ENCODE results near the gene KCNAB1. TPM values are rescaled to one million over a fixed set of nuclear protein-coding genes. Genes with fewer than 3 reads are reported as not detected.
A peak's percentile ranks its signal among the peaks of the same experiment; 100 is the strongest.

KCNAB1 gene
- total RNA-seq, 1 experiment from 2014 or later: not detected

DNA sequence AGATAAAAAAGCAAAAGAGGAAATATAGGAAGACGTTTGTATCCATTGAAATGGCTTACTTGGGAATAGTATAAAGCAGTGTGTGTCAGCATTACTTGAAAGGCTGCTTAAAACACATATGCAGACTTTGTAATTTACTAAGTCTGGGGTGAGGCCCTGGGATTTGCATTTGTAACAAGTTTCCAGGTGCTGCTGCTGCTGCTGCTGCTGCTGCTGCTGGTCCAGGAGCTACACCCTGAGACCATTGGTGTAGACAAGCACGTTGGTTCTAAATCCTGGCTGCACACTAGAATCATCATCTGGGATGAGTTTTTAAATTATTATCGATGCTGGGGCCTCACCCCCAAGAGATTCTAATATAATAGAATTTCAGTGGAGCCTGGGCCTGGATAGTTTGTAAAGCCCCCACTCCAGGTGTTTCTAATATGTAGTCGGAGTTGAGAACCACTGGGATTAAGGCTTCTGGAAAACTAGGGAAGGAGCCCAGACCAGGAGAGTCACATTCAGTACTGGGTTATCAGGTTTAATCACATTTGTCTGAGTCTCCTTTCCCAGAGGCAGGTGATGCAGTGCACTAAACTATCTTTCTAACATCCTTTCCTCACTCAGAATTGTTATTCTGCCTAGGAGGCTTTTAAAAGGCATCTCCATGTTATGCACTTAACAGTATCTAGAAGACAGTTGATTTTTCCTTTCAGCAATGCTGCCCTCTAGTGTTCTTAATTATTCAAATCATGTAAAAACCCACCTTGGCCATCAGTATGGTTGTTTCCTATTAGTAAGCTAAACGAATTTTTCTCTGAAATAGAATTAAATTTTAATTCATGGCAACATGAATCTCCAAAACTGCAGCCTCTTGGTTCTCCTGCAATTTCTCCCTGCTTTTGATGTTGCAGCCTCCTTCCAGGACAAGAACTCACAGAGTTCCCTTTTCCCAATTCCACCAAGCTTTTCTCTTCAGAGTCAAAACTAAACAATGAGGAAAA lies 389.1 kb downstream of the KCNAB1 start:
- ChIA-PET RAD21 (ENCODE audit: low non-redundant PET in 1 of 2, low total read pairs in 2 of 2, uncharacterized antibody in 2 of 2, unreplicated experiment in 2 of 2) (interaction anchor here (0.7 to 1.4 kb wide), 6 partner anchors 10 to 359 kb away, joined by 3 to 5 read pairs (median 3); no protein-coding TSS in a partner anchor), CTCF (interaction anchor here (0.5 to 3.7 kb wide), 26 partner anchors 11 to 628 kb away, joined by 3 to 62 read pairs (median 4); no protein-coding TSS in a partner anchor), POLR2A (no interaction called here)
- Histone ChIP-seq H3K36me3 (ENCODE audit: control insufficient read depth in 1 of 2, insufficient read depth in 2 of 2, low read length in 2 of 2) (no peaks in the 10 kb centered on the region), H3K79me2 (ENCODE audit: insufficient read depth, low read length) (no peaks in the 10 kb centered on the region), H3K27me3 (ENCODE audit: insufficient read depth, low read length) (no peaks in the 10 kb centered on the region), H3K4me2 (ENCODE audit: low read length) (no peak overlapping the region), H3K9me3 (ENCODE audit: control insufficient read depth in 1 of 2, insufficient read depth in 1 of 2, low read depth in 1 of 2, low read length in 2 of 2) (no peaks in the 10 kb centered on the region), H4K20me1 (ENCODE audit: insufficient read depth) (no peaks in the 10 kb centered on the region), H3K27ac (ENCODE audit: low read depth, low read length) (no peak overlapping the region), H3K4me1 (ENCODE audit: control insufficient read depth in 1 of 2, insufficient read depth in 2 of 2, low read length in 2 of 2) (peaks cover 4 to 6% of the 10 kb centered on the region in 2 experiments; a peak in 2 of 4 replicates), H3K9me2 (ENCODE audit: insufficient read depth) (no peaks in the 10 kb centered on the region), H2AFZ (ENCODE audit: low read depth, low read length, poor library complexity, severe bottlenecking) (no peak overlapping the region), H3K9ac (ENCODE audit: low read length) (no peak overlapping the region), H3K4me3 (replicated peaks in 1 of 2; ENCODE audit: low read depth in 1 of 2, low read length in 2 of 2) (no peak overlapping the region)
- no TSS peak for BruUV-seq (replicated peaks)
- intact Hi-C loops (cut with micrococcal nuclease): loop anchor here (1.0 to 10.0 kb wide), 3 partner anchors 358 to 572 kb away; no protein-coding TSS in a partner anchor
- TF ChIP-seq JUND (IDR thresholded peaks at IDR 0.05) (no peak), RAD21 (IDR thresholded peaks at IDR 0.05; ENCODE audit: low read depth) (peak; percentile 83), YY1 (IDR thresholded peaks at IDR 0.05; ENCODE audit: extremely low read depth, insufficient replicate concordance, low read depth, low read length) (no peak)
- TF ChIP-seq, protein P1, sequence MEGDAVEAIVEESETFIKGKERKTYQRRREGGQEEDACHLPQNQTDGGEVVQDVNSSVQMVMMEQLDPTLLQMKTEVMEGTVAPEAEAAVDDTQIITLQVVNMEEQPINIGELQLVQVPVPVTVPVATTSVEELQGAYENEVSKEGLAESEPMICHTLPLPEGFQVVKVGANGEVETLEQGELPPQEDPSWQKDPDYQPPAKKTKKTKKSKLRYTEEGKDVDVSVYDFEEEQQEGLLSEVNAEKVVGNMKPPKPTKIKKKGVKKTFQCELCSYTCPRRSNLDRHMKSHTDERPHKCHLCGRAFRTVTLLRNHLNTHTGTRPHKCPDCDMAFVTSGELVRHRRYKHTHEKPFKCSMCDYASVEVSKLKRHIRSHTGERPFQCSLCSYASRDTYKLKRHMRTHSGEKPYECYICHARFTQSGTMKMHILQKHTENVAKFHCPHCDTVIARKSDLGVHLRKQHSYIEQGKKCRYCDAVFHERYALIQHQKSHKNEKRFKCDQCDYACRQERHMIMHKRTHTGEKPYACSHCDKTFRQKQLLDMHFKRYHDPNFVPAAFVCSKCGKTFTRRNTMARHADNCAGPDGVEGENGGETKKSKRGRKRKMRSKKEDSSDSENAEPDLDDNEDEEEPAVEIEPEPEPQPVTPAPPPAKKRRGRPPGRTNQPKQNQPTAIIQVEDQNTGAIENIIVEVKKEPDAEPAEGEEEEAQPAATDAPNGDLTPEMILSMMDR (IDR thresholded peaks at IDR 0.05 in 2 of 3, conservative IDR thresholded peaks at IDR 0.05 in 1 of 3; ENCODE audit: borderline replicate concordance in 1 of 3, insufficient read depth in 1 of 3, low read depth in 2 of 3, low read length in 2 of 3): peak; percentile 30 to 81 (median 69); a peak in 5 of 6 replicates
- peak; percentile 91 for ATAC-seq
- DNase-seq (ENCODE audit: low read depth, low spot score): peak; percentile 37

All from HCT116 (cell line).